ENCODE measurements around the gene RBMS3. TPM values are rescaled to one million over a fixed set of nuclear protein-coding genes. Genes with fewer than 3 reads are reported as not detected.

Gene RBMS3
- total RNA-seq, 1 donor, result 2.1 TPM

- H3K9me3 ChIP-seq (ENCODE audit: low read depth, low read length), result no peaks in the 10 kb centered on the region
These were observed 617.5 kb downstream of the RBMS3 start for GRCh38 chr3:29898171-29898965.

GRCh38 chr3:29899021-29899420 is 618.1 kb downstream of the RBMS3 start:
- Histone ChIP-seq H3K4me3 (ENCODE audit: low read length) (no peak overlapping the region), H3K4me1 (ENCODE audit: insufficient read depth, low read length) (no peaks in the 10 kb centered on the region), H3K27me3 (ENCODE audit: insufficient read depth, low read length) (no peaks in the 10 kb centered on the region), H3K9me3 (ENCODE audit: low read depth, low read length) (no peaks in the 10 kb centered on the region)

More at GRCh38 chr3:29898171-29898965, 617.5 kb downstream of the RBMS3 start:
- Histone ChIP-seq H3K4me3 (ENCODE audit: low read length) (no peak overlapping the region), H3K4me1 (ENCODE audit: insufficient read depth, low read length) (no peaks in the 10 kb centered on the region), H3K27me3 (ENCODE audit: insufficient read depth, low read length) (no peaks in the 10 kb centered on the region)

GRCh38 chr3:29901097-29901496 is 620.2 kb downstream of the RBMS3 start:
- Histone ChIP-seq H3K4me1 (ENCODE audit: insufficient read depth, low read length) (no peaks in the 10 kb centered on the region), H3K9me3 (ENCODE audit: low read depth, low read length) (no peaks in the 10 kb centered on the region), H3K27me3 (ENCODE audit: insufficient read depth, low read length) (no peaks in the 10 kb centered on the region)

GRCh38 chr3:29903600-29903999 is 622.7 kb downstream of the RBMS3 start:
- no peak overlapping the region for H3K4me3 ChIP-seq (ENCODE audit: low read length)
- H3K27me3 ChIP-seq (ENCODE audit: insufficient read depth, low read length), result no peaks in the 10 kb centered on the region
- H3K4me1 ChIP-seq (ENCODE audit: insufficient read depth, low read length), result no peaks in the 10 kb centered on the region
- H3K9me3 ChIP-seq (ENCODE audit: low read depth, low read length), result no peaks in the 10 kb centered on the region

More at GRCh38 chr3:29901097-29901496, 620.2 kb downstream of the RBMS3 start:
- H3K4me3 ChIP-seq (ENCODE audit: low read length), result no peak overlapping the region

- H3K4me1 ChIP-seq (ENCODE audit: insufficient read depth, low read length), result no peaks in the 10 kb centered on the region
- no peaks in the 10 kb centered on the region for H3K27me3 ChIP-seq (ENCODE audit: insufficient read depth, low read length)
- H3K4me3 ChIP-seq (ENCODE audit: low read length), result no peak overlapping the region
- no peaks in the 10 kb centered on the region for H3K9me3 ChIP-seq (ENCODE audit: low read depth, low read length)
These were observed 626.0 kb downstream of the RBMS3 start for GRCh38 chr3:29906906-29907305.

- Histone ChIP-seq H3K4me3 (ENCODE audit: low read length) (no peak overlapping the region), H3K9me3 (ENCODE audit: low read depth, low read length) (no peaks in the 10 kb centered on the region), H3K4me1 (ENCODE audit: insufficient read depth, low read length) (no peaks in the 10 kb centered on the region), H3K27me3 (ENCODE audit: insufficient read depth, low read length) (no peaks in the 10 kb centered on the region)
These were observed 631.9 kb downstream of the RBMS3 start for GRCh38 chr3:29912600-29913288.

- no peaks in the 10 kb centered on the region for H3K27me3 ChIP-seq (ENCODE audit: insufficient read depth, low read length)
- H3K4me3 ChIP-seq (ENCODE audit: low read length), result no peak overlapping the region
- no peaks in the 10 kb centered on the region for H3K4me1 ChIP-seq (ENCODE audit: insufficient read depth, low read length)
- no peaks in the 10 kb centered on the region for H3K9me3 ChIP-seq (ENCODE audit: low read depth, low read length)
These were observed 634.1 kb downstream of the RBMS3 start for GRCh38 chr3:29914861-29915524.

GRCh38 chr3:29919571-29919970 is 638.7 kb downstream of the RBMS3 start:
- Histone ChIP-seq H3K27me3 (ENCODE audit: insufficient read depth, low read length) (no peaks in the 10 kb centered on the region), H3K9me3 (ENCODE audit: low read depth, low read length) (no peaks in the 10 kb centered on the region), H3K4me3 (ENCODE audit: low read length) (no peak overlapping the region), H3K4me1 (ENCODE audit: insufficient read depth, low read length) (no peaks in the 10 kb centered on the region)

GRCh38 chr3:29922992-29923746 is 642.3 kb downstream of the RBMS3 start:
- no peak overlapping the region for H3K4me3 ChIP-seq (ENCODE audit: low read length)
- no peaks in the 10 kb centered on the region for H3K27me3 ChIP-seq (ENCODE audit: insufficient read depth, low read length)
- no peaks in the 10 kb centered on the region for H3K4me1 ChIP-seq (ENCODE audit: insufficient read depth, low read length)
- no peaks in the 10 kb centered on the region for H3K9me3 ChIP-seq (ENCODE audit: low read depth, low read length)

GRCh38 chr3:29924783-29925561 is 644.1 kb downstream of the RBMS3 start:
- Histone ChIP-seq H3K4me3 (ENCODE audit: low read length) (no peak overlapping the region), H3K27me3 (ENCODE audit: insufficient read depth, low read length) (no peaks in the 10 kb centered on the region), H3K4me1 (ENCODE audit: insufficient read depth, low read length) (no peaks in the 10 kb centered on the region), H3K9me3 (ENCODE audit: low read depth, low read length) (no peaks in the 10 kb centered on the region)

GRCh38 chr3:29926378-29926777 is 645.5 kb downstream of the RBMS3 start:
- Histone ChIP-seq H3K4me3 (ENCODE audit: low read length) (no peak overlapping the region), H3K9me3 (ENCODE audit: low read depth, low read length) (no peaks in the 10 kb centered on the region), H3K27me3 (ENCODE audit: insufficient read depth, low read length) (no peaks in the 10 kb centered on the region), H3K4me1 (ENCODE audit: insufficient read depth, low read length) (no peaks in the 10 kb centered on the region)

GRCh38 chr3:29932696-29933325 is 651.9 kb downstream of the RBMS3 start:
- Histone ChIP-seq H3K9me3 (ENCODE audit: low read depth, low read length) (no peaks in the 10 kb centered on the region), H3K4me1 (ENCODE audit: insufficient read depth, low read length) (no peaks in the 10 kb centered on the region), H3K4me3 (ENCODE audit: low read length) (no peak overlapping the region), H3K27me3 (ENCODE audit: insufficient read depth, low read length) (no peaks in the 10 kb centered on the region)

GRCh38 chr3:29933802-29934490 is 653.1 kb downstream of the RBMS3 start:
- Histone ChIP-seq H3K4me1 (ENCODE audit: insufficient read depth, low read length) (no peaks in the 10 kb centered on the region), H3K9me3 (ENCODE audit: low read depth, low read length) (no peaks in the 10 kb centered on the region), H3K4me3 (ENCODE audit: low read length) (no peak overlapping the region)

More at GRCh38 chr3:29933802-29934490, 653.1 kb downstream of the RBMS3 start:
- no peaks in the 10 kb centered on the region for H3K27me3 ChIP-seq (ENCODE audit: insufficient read depth, low read length)
